Measurements from ENCODE around the gene SMYD5.

DNA sequence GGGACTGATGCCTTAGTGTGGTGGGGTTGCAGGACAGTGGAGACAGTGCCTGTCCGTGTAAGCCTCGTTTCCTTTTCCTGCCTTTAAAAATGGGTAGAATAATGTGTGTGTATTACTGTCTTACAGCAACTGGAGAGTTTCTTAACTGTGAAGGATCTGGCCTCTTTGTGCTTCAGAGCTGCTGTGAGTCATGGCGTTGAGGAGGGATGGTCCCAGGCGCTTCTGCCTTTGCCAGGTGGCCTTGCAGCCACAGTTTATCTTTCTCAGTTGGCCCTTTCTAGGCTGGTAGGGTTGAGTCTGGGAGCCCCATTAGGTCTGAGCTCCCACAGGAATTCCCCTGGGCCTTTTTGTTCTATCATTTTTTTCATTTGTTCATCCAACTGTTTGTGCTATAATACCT is 9.8 kb downstream of the SMYD5 start:
- TF ChIP-seq, protein P1, sequence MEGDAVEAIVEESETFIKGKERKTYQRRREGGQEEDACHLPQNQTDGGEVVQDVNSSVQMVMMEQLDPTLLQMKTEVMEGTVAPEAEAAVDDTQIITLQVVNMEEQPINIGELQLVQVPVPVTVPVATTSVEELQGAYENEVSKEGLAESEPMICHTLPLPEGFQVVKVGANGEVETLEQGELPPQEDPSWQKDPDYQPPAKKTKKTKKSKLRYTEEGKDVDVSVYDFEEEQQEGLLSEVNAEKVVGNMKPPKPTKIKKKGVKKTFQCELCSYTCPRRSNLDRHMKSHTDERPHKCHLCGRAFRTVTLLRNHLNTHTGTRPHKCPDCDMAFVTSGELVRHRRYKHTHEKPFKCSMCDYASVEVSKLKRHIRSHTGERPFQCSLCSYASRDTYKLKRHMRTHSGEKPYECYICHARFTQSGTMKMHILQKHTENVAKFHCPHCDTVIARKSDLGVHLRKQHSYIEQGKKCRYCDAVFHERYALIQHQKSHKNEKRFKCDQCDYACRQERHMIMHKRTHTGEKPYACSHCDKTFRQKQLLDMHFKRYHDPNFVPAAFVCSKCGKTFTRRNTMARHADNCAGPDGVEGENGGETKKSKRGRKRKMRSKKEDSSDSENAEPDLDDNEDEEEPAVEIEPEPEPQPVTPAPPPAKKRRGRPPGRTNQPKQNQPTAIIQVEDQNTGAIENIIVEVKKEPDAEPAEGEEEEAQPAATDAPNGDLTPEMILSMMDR (IDR thresholded peaks at IDR 0.05), result no peak
- no peak for TF ChIP-seq POLR2A (IDR thresholded peaks at IDR 0.05)
